ENCODE results near the gene KRTAP10-7. TPM values are rescaled to one million over a fixed set of nuclear protein-coding genes. Genes with fewer than 3 reads are reported as not detected.
A peak's percentile ranks its signal among the peaks of the same experiment; 100 is the strongest.

KRTAP10-7 gene
- polyA plus RNA-seq, 3 donors, result not detected

DNA sequence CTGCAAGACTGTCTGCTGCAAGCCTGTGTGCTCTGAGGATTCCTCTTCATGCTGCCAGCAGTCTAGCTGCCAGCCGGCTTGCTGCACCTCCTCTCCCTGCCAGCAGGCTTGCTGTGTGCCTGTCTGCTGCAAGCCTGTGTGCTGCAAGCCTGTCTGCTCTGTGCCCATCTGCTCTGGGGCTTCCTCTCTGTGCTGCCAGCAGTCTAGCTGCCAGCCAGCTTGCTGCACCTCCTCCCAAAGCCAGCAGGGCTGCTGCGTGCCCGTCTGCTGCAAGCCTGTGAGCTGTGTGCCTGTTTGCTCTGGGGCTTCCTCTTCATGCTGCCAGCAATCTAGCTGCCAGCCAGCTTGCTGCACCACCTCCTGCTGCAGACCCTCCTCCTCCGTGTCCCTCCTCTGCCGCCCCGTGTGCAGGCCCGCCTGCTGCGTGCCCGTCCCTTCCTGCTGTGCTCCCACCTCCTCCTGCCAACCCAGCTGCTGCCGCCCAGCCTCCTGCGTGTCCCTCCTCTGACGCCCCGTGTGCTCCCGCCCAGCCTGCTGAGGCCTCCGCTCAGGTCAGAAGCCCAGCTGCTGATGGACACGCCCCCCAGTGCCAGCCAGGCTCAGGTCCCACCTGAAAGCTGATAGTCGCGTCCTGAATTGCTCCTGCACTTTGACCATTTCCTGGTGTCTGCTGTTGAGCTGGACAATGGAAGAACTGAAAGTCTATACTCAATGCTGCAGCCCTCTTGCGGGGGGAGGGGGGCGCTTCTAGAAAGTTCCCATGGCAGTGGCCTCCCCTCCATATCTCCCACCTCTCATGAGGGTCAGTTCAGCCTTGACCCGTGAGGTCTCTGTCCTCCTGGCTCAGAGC lies 25.7 kb upstream of the KRTAP10-7 start:
- DNase-seq, result no peak
- H3K4me1 Mint-ChIP-seq, result no peaks in the 10 kb centered on the region

DNA sequence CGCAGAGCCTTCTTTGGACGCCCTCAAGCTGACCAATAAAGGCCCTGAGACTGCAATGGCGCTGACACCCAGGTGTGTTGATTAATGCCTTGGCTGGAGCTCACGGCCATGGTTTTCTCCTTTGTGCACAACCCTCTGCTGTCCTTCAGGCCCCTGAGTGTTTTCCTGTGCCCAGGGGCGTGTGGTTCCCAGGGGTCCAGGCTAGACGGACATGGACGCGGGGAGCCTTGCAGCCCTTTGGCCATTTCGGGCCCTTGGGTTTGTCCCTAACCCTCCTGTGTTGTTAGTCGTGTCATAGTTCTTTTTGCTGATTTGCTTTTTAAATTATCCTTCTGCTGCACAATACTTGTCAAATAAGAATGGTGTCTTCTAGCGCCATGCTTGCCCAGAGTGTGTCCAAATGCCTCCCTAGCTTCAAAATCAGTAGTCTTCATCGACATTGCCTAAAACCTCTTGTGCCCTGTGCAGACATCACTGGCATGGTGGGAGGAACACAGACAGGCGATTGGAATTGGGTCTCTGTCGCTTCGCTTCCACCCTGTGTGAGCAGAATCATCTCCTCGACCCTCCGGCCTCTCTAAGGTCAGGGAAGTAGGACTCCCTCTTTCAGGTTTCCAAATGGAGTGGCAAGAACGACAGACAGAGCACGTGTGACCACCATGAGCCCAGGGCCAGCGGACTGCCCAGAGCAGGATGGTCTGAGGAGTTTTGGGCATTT lies 24.9 kb upstream of the KRTAP10-7 start:
- Histone ChIP-seq H3K9ac (ENCODE audit: insufficient read depth, low read length, poor library complexity, severe bottlenecking) (no peak overlapping the region), H3K79me2 (ENCODE audit: insufficient read depth, low read length) (no peaks in the 10 kb centered on the region), H3K4me3 (replicated peaks in 1 of 3; ENCODE audit: low read depth in 2 of 3, low read length in 3 of 3) (no peak overlapping the region), H4K20me1 (ENCODE audit: insufficient read depth, low read length) (no peaks in the 10 kb centered on the region), H3K27ac (ENCODE audit: low read depth in 1 of 2, low read length in 2 of 2) (no peak overlapping the region), H3K27me3 (ENCODE audit: control insufficient read depth in 2 of 2, insufficient read depth in 2 of 2, low read length in 2 of 2) (no peaks in the 10 kb centered on the region), H2AFZ (ENCODE audit: insufficient read depth, low read depth, low read length, poor library complexity, severe bottlenecking) (no peak overlapping the region), H3K36me3 (replicated peaks in 1 of 2; ENCODE audit: control insufficient read depth in 1 of 2, insufficient read depth in 2 of 2, low read length in 2 of 2) (no peaks in the 10 kb centered on the region), H3K4me1 (ENCODE audit: control insufficient read depth in 1 of 2, insufficient read depth in 2 of 2, low read length in 2 of 2) (no peaks in the 10 kb centered on the region), H3K9me3 (replicated peaks in 1 of 2; ENCODE audit: control insufficient read depth in 1 of 2, insufficient read depth in 1 of 2, low read length in 2 of 2) (peaks cover 5 to 50% of the 10 kb centered on the region in 2 donors), H3K4me2 (replicated peaks; ENCODE audit: extremely low read depth, low read length, poor library complexity, severe bottlenecking) (no peak overlapping the region)
- WGBS (ENCODE audit: insufficient coverage), result 93% methylated on average over 15 of the region's 20 CpGs
- H3K27ac Mint-ChIP-seq, result peak overlapping the region in 1 of 7 donors; percentile 46
- H3K9me3 Mint-ChIP-seq, result peaks cover 18 to 56% (median 42%) of the 10 kb centered on the region in 7 donors
- no peak overlapping the region for H3K4me3 Mint-ChIP-seq
- intact Hi-C loops (cut with micrococcal nuclease), result no loop called here
- no peaks in the 10 kb centered on the region for H3K36me3 Mint-ChIP-seq
- TF ChIP-seq, protein P1, sequence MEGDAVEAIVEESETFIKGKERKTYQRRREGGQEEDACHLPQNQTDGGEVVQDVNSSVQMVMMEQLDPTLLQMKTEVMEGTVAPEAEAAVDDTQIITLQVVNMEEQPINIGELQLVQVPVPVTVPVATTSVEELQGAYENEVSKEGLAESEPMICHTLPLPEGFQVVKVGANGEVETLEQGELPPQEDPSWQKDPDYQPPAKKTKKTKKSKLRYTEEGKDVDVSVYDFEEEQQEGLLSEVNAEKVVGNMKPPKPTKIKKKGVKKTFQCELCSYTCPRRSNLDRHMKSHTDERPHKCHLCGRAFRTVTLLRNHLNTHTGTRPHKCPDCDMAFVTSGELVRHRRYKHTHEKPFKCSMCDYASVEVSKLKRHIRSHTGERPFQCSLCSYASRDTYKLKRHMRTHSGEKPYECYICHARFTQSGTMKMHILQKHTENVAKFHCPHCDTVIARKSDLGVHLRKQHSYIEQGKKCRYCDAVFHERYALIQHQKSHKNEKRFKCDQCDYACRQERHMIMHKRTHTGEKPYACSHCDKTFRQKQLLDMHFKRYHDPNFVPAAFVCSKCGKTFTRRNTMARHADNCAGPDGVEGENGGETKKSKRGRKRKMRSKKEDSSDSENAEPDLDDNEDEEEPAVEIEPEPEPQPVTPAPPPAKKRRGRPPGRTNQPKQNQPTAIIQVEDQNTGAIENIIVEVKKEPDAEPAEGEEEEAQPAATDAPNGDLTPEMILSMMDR (IDR thresholded peaks at IDR 0.05), result no peak
- no peak for DNase-seq
- H3K27me3 Mint-ChIP-seq (ENCODE audit: low read depth in 3 of 3), result peaks cover 6 to 26% (median 18%) of the 10 kb centered on the region in 3 donors
- H3K4me1 Mint-ChIP-seq, result no peaks in the 10 kb centered on the region

More for the DNA sequence above, 25.7 kb upstream of the KRTAP10-7 start:
- TF ChIP-seq, protein P1 (IDR thresholded peaks at IDR 0.05), result no peak
- intact Hi-C loops (cut with micrococcal nuclease), result no loop called here
- Histone ChIP-seq H3K36me3 (replicated peaks in 1 of 2; ENCODE audit: control insufficient read depth in 1 of 2, insufficient read depth in 2 of 2, low read length in 2 of 2) (no peaks in the 10 kb centered on the region), H3K79me2 (ENCODE audit: insufficient read depth, low read length) (no peaks in the 10 kb centered on the region), H3K9me3 (replicated peaks in 1 of 2; ENCODE audit: control insufficient read depth in 1 of 2, insufficient read depth in 1 of 2, low read length in 2 of 2) (peaks cover 5 to 43% of the 10 kb centered on the region in 2 donors), H3K4me1 (ENCODE audit: control insufficient read depth in 1 of 2, insufficient read depth in 2 of 2, low read length in 2 of 2) (no peaks in the 10 kb centered on the region), H2AFZ (ENCODE audit: insufficient read depth, low read depth, low read length, poor library complexity, severe bottlenecking) (no peak overlapping the region), H3K27ac (ENCODE audit: low read depth in 1 of 2, low read length in 2 of 2) (no peak overlapping the region), H3K9ac (ENCODE audit: insufficient read depth, low read length, poor library complexity, severe bottlenecking) (no peak overlapping the region), H3K4me2 (replicated peaks; ENCODE audit: extremely low read depth, low read length, poor library complexity, severe bottlenecking) (no peak overlapping the region), H3K4me3 (replicated peaks in 1 of 3; ENCODE audit: low read depth in 2 of 3, low read length in 3 of 3) (no peak overlapping the region), H4K20me1 (ENCODE audit: insufficient read depth, low read length) (no peaks in the 10 kb centered on the region), H3K27me3 (ENCODE audit: control insufficient read depth in 2 of 2, insufficient read depth in 2 of 2, low read length in 2 of 2) (no peaks in the 10 kb centered on the region)
- 36% methylated on average over 18 of the region's 21 CpGs for WGBS (ENCODE audit: insufficient coverage)
- no peak overlapping the region for H3K4me3 Mint-ChIP-seq
- H3K36me3 Mint-ChIP-seq, result no peaks in the 10 kb centered on the region
- peaks cover 16 to 49% (median 39%) of the 10 kb centered on the region in 7 donors for H3K9me3 Mint-ChIP-seq
- peaks cover 6 to 21% (median 14%) of the 10 kb centered on the region in 3 donors for H3K27me3 Mint-ChIP-seq (ENCODE audit: low read depth in 3 of 3)
- peak overlapping the region in 1 of 7 donors; percentile 44 for H3K27ac Mint-ChIP-seq
